AG04450 (cell line): ENCODE data around the gene SGSM2. TPM values are rescaled to one million over a fixed set of nuclear protein-coding genes. Genes with fewer than 3 reads are reported as not detected.

ENCODE experiments used
- CTCF ChIA-PET: fragments of 300-600, 350-600 bp; formaldehyde crosslinking; extraction: SDS; loops from one replicate; lab custom pipeline; 2022; ENCODE audit warnings: antibody characterized with exemption, inconsistent platforms; lab: Charles Lee
- POLR2A ChIA-PET: fragments of 350-600 bp; formaldehyde crosslinking; extraction: SDS; loops from one replicate; lab custom pipeline; 2021; ENCODE audit warnings: antibody characterized with exemption, inconsistent platforms; lab: Yijun Ruan, JAX
- DNase-seq: peaks from one replicate; pipeline ENCODE4 v3.0.0-alpha.2; 2011; ENCODE audit warnings: low read depth, low spot score
- H3K27ac ChIP-seq: one replicate; pipeline ENCODE4 v1.5.1; 2012; ENCODE audit warnings: low read depth, low read length, control low read depth
- H3K27me3 ChIP-seq: one replicate; pipeline ENCODE4 v1.6.0; 2012; ENCODE audit warnings: low read length; ENCODE audit not compliant: control insufficient read depth, insufficient read depth
- H3K4me3 ChIP-seq: 2 replicates; pipeline ENCODE4 v1.5.1; 2011; ENCODE audit warnings: mild to moderate bottlenecking, low read depth, low read length, control low read depth
- H3K9me3 ChIP-seq: 2 replicates; pipeline ENCODE4 v1.5.1; 2012; ENCODE audit warnings: low read length; ENCODE audit not compliant: control insufficient read depth, insufficient read depth
- CTCF ChIP-seq: IDR thresholded peaks from 2 replicates; pipeline ENCODE4 v1.5.1; 2011; ENCODE audit warnings: low read depth, low read length, control low read depth, inconsistent platforms
- polyA plus RNA-seq: library from polyadenylated mRNA; depleted of rRNA; stranded (reverse); fragments of >200 nt; gene quantifications from 2 replicates; pipeline ENCODE4 v1.2.3, GENCODE V29; 2011

SGSM2 gene
- polyA plus RNA-seq, 1 experiment, result 19.7 TPM

GRCh38 chr17:2420176-2420575 is 82.9 kb downstream of the SGSM2 start:
- H3K4me3 ChIP-seq, result no peak overlapping the region
- no peak for TF ChIP-seq CTCF
- H3K27me3 ChIP-seq, result no peaks in the 10 kb centered on the region
- H3K27ac ChIP-seq, result peak overlapping the region; percentile 2
- H3K9me3 ChIP-seq, result no peaks in the 10 kb centered on the region
- DNase-seq, result no peak
- ChIA-PET CTCF (interaction anchor here (10.2 kb wide), 1 partner anchor 37 kb away, joined by 320 read pairs; no protein-coding TSS in a partner anchor), POLR2A (no interaction called here)

- CTCF ChIA-PET, result interaction anchor here (0.6 to 1.1 kb wide), 4 partner anchors 39 to 253 kb away, joined by 3 read pairs; no protein-coding TSS in a partner anchor
- no peaks in the 10 kb centered on the region for H3K27me3 ChIP-seq
- no peak overlapping the region for H3K27ac ChIP-seq
- no peaks in the 10 kb centered on the region for H3K9me3 ChIP-seq
- POLR2A ChIA-PET, result no interaction called here
- peak; percentile 47 for TF ChIP-seq CTCF
- no peak overlapping the region for H3K4me3 ChIP-seq
- DNase-seq, result no peak
These were observed 84.2 kb downstream of the SGSM2 start for GRCh38 chr17:2421315-2422147.

- Histone ChIP-seq H3K4me3 (no peak overlapping the region), H3K9me3 (no peaks in the 10 kb centered on the region), H3K27me3 (no peaks in the 10 kb centered on the region), H3K27ac (no peak overlapping the region)
- POLR2A ChIA-PET, result no interaction called here
- DNase-seq, result no peak
- no peak for TF ChIP-seq CTCF
- CTCF ChIA-PET, result no interaction called here
These were observed 86.0 kb downstream of the SGSM2 start for GRCh38 chr17:2423271-2423670.

- CTCF ChIA-PET, result interaction anchor here (0.7 to 1.7 kb wide), 3 partner anchors 11 to 1107 kb away, joined by 3 to 10 read pairs (median 3); no protein-coding TSS in a partner anchor
- POLR2A ChIA-PET, result interaction anchor here (1.0 kb wide), 1 partner anchor 11 kb away, joined by 4 read pairs; no protein-coding TSS in a partner anchor
- Histone ChIP-seq H3K4me3 (no peak overlapping the region), H3K27me3 (no peaks in the 10 kb centered on the region), H3K27ac (no peak overlapping the region), H3K9me3 (no peaks in the 10 kb centered on the region)
- no peak for DNase-seq
- no peak for TF ChIP-seq CTCF
These were observed 89.9 kb downstream of the SGSM2 start for GRCh38 chr17:2427215-2427614.

- POLR2A ChIA-PET, result interaction anchor here (1.0 kb wide), 1 partner anchor 12 kb away, joined by 4 read pairs; no protein-coding TSS in a partner anchor
- no peak overlapping the region for H3K27ac ChIP-seq
- no peak for DNase-seq
- no peaks in the 10 kb centered on the region for H3K9me3 ChIP-seq
- no peak for TF ChIP-seq CTCF
- CTCF ChIA-PET, result interaction anchor here (0.7 to 1.7 kb wide), 3 partner anchors 12 to 1107 kb away, joined by 3 to 10 read pairs (median 3); no protein-coding TSS in a partner anchor
- H3K4me3 ChIP-seq, result no peak overlapping the region
- no peaks in the 10 kb centered on the region for H3K27me3 ChIP-seq
These were observed 90.6 kb downstream of the SGSM2 start for GRCh38 chr17:2427910-2428309.
